B cell (primary cell): ENCODE results near the gene ANKRD17. TPM values are rescaled to one million over a fixed set of nuclear protein-coding genes. Genes with fewer than 3 reads are reported as not detected.
A peak's percentile ranks its signal among the peaks of the same experiment; 100 is the strongest.
"Not testable (repeated sequence)": the region's sequence is repeated elsewhere in the genome, so short reads cannot be mapped to it uniquely, and the experiment has no call there.

Source experiments
- ATAC-seq: fragments of 200-7000 bp; cut with Tn5 transposase; one replicate; pipeline ENCODE4 v1.10.0; 2021; ENCODE audit warnings: low read depth, mild to moderate bottlenecking, moderate number of reproducible peaks, moderate library complexity
- CTCF ChIA-PET: fragments of 350-600 bp; sonication (Branson Sonifier 250); formaldehyde crosslinking; loops from one replicate; lab custom pipeline; 2021; ENCODE audit warnings: antibody characterized with exemption, inconsistent platforms; lab: Charles Lee
- POLR2A ChIA-PET: fragments of 350-600 bp; sonication (Branson Sonifier 250); formaldehyde crosslinking; loops from one replicate; lab custom pipeline; 2021; ENCODE audit warnings: antibody characterized with exemption; lab: Charles Lee
- DNase-seq: peaks from one replicate; pipeline ENCODE4 v3.0.0; 2013
- H2AFZ ChIP-seq: 2 replicates; pipeline ENCODE4 v1.6.1; 2012; ENCODE audit warnings: mild to moderate bottlenecking, low read depth, low read length; ENCODE audit not compliant: insufficient read depth, poor library complexity, severe bottlenecking
- H3K27ac ChIP-seq, 2 donors: 1 replicate in 1 of 2; 2 replicates in 1 of 2; pipeline ENCODE4 v1.5.1; 2012 to 2013; ENCODE audit warnings: low read length in 2 of 2, mild to moderate bottlenecking in 2 of 2, moderate library complexity in 1 of 2
- H3K27me3 ChIP-seq, 4 experiments: fragments of 200-600 bp in 1 of 4; sonication (generic) in 1 of 4; replicated peaks in 1 of 4; 1 replicate in 2 of 4; 2 replicates in 2 of 4; pipeline versions ENCODE4 v1.6.1 to v1.7.0; 2013 to 2016; ENCODE audit warnings: low read length in 3 of 4, mild to moderate bottlenecking in 2 of 4, mixed read lengths in 1 of 4, moderate library complexity in 1 of 4; ENCODE audit not compliant: insufficient read depth in 4 of 4, control insufficient read depth in 3 of 4; ENCODE audit errors: control extremely low read depth in 1 of 4
- H3K36me3 ChIP-seq, 2 experiments: replicated peaks in 1 of 2; 1 replicate in 1 of 2; 2 replicates in 1 of 2; pipeline versions ENCODE4 v1.6.1 to v1.7.1; 2013; ENCODE audit warnings: low read length in 1 of 2; ENCODE audit not compliant: insufficient read depth in 2 of 2, control insufficient read depth in 1 of 2; ENCODE audit errors: control extremely low read depth in 1 of 2, extremely low read depth in 1 of 2
- H3K4me1 ChIP-seq, 2 donors: fragments of 200-600 bp in 1 of 2; sonication (generic) in 1 of 2; 1 replicate in 1 of 2; 2 replicates in 1 of 2; pipeline versions ENCODE4 v1.5.1 to v1.6.1; 2013 to 2017; ENCODE audit warnings: low read length in 2 of 2; ENCODE audit not compliant: control insufficient read depth in 2 of 2, insufficient read depth in 2 of 2
- H3K4me2 ChIP-seq: replicated peaks from 2 replicates; pipeline ENCODE3; 2012; ENCODE audit warnings: mild to moderate bottlenecking, low read depth, low read length; ENCODE audit not compliant: poor library complexity, severe bottlenecking
- H3K4me3 ChIP-seq, 5 experiments: fragments of 200-600 bp in 1 of 5; sonication (generic) in 1 of 5; 1 replicate in 3 of 5; 2 replicates in 2 of 5; pipeline versions ENCODE4 v1.5.1 to v1.7.0; 2011 to 2016; ENCODE audit warnings: low read length in 4 of 5, mild to moderate bottlenecking in 4 of 5, low read depth in 2 of 5, control low read depth in 1 of 5, moderate library complexity in 1 of 5; ENCODE audit not compliant: insufficient read depth in 1 of 5; ENCODE audit errors: control extremely low read depth in 1 of 5, extremely low read depth in 1 of 5
- H3K79me2 ChIP-seq: fragments of 200-600 bp; sonication (generic); one replicate; pipeline ENCODE4 v1.6.0; 2016; ENCODE audit warnings: low read length; ENCODE audit not compliant: control insufficient read depth, insufficient read depth
- H3K9ac ChIP-seq: fragments of 200-600 bp; sonication (generic); 2 replicates; pipeline ENCODE4 v1.6.1; 2017; ENCODE audit warnings: mild to moderate bottlenecking, low read length, moderate library complexity
- H3K9me3 ChIP-seq, 3 donors: one replicate each; pipeline versions ENCODE4 v1.6.1 to v1.7.1; 2013; ENCODE audit warnings: low read length in 2 of 3; ENCODE audit not compliant: control insufficient read depth in 2 of 3, insufficient read depth in 1 of 3; ENCODE audit errors: control extremely low read depth in 1 of 3
- H4K20me1 ChIP-seq: 2 replicates; pipeline ENCODE4 v1.6.0; 2012; ENCODE audit warnings: mild to moderate bottlenecking, low read length; ENCODE audit not compliant: insufficient read depth, control insufficient read depth, poor library complexity, severe bottlenecking
- H3K27ac Mint-ChIP-seq: one replicate; pipeline ENCODE4 v1.8.0; 2021; ENCODE audit warnings: mixed read lengths
- H3K27me3 Mint-ChIP-seq: one replicate; pipeline ENCODE4 v1.8.0; 2021; ENCODE audit warnings: mixed read lengths
- H3K4me1 Mint-ChIP-seq: one replicate; pipeline ENCODE4 v1.8.0; 2021; ENCODE audit warnings: mixed read lengths
- H3K4me3 Mint-ChIP-seq: one replicate; pipeline ENCODE4 v1.8.0; 2021; ENCODE audit warnings: mixed read lengths
- H3K9me3 Mint-ChIP-seq: one replicate; pipeline ENCODE4 v1.8.0; 2022; ENCODE audit warnings: mixed read lengths; ENCODE audit not compliant: insufficient read depth
- EZH2 ChIP-seq: IDR thresholded peaks from 2 replicates; pipeline ENCODE4 v1.6.1; 2012; ENCODE audit warnings: borderline replicate concordance, low read depth, mild to moderate bottlenecking, moderate library complexity, low read length; ENCODE audit not compliant: insufficient read depth, poor library complexity, severe bottlenecking
- WGBS: methylation state at CpG from one replicate; pipeline ENCODE4 v1.1.5; 2013; ENCODE audit warnings: missing lambda C conversion rate; ENCODE audit not compliant: insufficient coverage; 5-methylcytosine and 5-hydroxymethylcytosine counted together
- intact Hi-C: fragments of 100-400 bp; cut with micrococcal nuclease; formaldehyde crosslinking; loops from one replicate; pipeline ENCODE4 v1.10.0; 2022
- polyA plus RNA-seq: library from polyadenylated mRNA; depleted of rRNA; stranded (reverse); fragments of >200 nt; gene quantifications from 2 replicates; pipeline ENCODE4 v1.2.3, GENCODE V29; 2012
- total RNA-seq, 2 donors: library from RNA; stranded (reverse); fragments of 120-200 nt in 1 of 2; gene quantifications; 1 replicate in 1 of 2; 2 replicates in 1 of 2; pipeline versions ENCODE4 v1.2.3 to v1.2.4, GENCODE V29; 2013 to 2022
- TF ChIP-seq, protein P1 (sequence below): fragments of 200-600 bp; IDR thresholded peaks from one replicate; pipeline ENCODE4 v1.8.0; 2022; ENCODE audit warnings: antibody characterized with exemption, mild to moderate bottlenecking

ANKRD17 gene
- total and polyA plus RNA-seq, 2 donors (not counting 1 experiment from before 2014, with no cell fraction given) = 15.8 to 69.4 TPM

GRCh38 chr4:73257234-73257633 is 1.4 kb downstream of the ANKRD17 start:
- WGBS = no CpG with 5 or more reads among the region's 6 CpGs
- Histone ChIP-seq H3K4me1 (peaks cover 33 to 35% of the 10 kb centered on the region in 2 donors), H3K27me3 (no peaks in the 10 kb centered on the region), H3K4me2 (peak overlapping the region; percentile 93), H3K36me3 (peaks cover 0 to 2% of the 10 kb centered on the region in 2 experiments), H3K79me2 (peaks cover 69% of the 10 kb centered on the region), H3K27ac (peak overlapping the region; percentile 96 to 98), H3K9ac (peak overlapping the region; percentile 99), H3K9me3 (no peaks in the 10 kb centered on the region), H4K20me1 (peaks cover 31% of the 10 kb centered on the region), H2AFZ (peak overlapping the region; percentile 80), H3K4me3 (peak overlapping the region; percentile 68 to 89 (median 79))
- intact Hi-C loops = loop anchor here (2.0 to 10.0 kb wide), 4 partner anchors 70 to 900 kb away; partner anchors contain the start of gene MTHFD2L
- Mint-ChIP-seq H3K27me3 (no peaks in the 10 kb centered on the region), H3K4me1 (peaks cover 68% of the 10 kb centered on the region), H3K9me3 (no peaks in the 10 kb centered on the region), H3K27ac (peak overlapping the region; percentile 72), H3K4me3 (peak overlapping the region; percentile 100)
- POLR2A ChIA-PET = interaction anchor here (0.5 to 0.7 kb wide), 2 partner anchors 39 to 158 kb away, joined by 7 to 9 read pairs; no protein-coding TSS in a partner anchor
- DNase-seq = peak; percentile 73
- CTCF ChIA-PET = interaction anchor here (0.7 to 1.8 kb wide), 9 partner anchors 9 to 134 kb away, joined by 3 to 6 read pairs (median 4); no protein-coding TSS in a partner anchor
- TF ChIP-seq EZH2 = no peak
- TF ChIP-seq, protein P1, sequence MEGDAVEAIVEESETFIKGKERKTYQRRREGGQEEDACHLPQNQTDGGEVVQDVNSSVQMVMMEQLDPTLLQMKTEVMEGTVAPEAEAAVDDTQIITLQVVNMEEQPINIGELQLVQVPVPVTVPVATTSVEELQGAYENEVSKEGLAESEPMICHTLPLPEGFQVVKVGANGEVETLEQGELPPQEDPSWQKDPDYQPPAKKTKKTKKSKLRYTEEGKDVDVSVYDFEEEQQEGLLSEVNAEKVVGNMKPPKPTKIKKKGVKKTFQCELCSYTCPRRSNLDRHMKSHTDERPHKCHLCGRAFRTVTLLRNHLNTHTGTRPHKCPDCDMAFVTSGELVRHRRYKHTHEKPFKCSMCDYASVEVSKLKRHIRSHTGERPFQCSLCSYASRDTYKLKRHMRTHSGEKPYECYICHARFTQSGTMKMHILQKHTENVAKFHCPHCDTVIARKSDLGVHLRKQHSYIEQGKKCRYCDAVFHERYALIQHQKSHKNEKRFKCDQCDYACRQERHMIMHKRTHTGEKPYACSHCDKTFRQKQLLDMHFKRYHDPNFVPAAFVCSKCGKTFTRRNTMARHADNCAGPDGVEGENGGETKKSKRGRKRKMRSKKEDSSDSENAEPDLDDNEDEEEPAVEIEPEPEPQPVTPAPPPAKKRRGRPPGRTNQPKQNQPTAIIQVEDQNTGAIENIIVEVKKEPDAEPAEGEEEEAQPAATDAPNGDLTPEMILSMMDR = peak; percentile 78
- ATAC-seq = no peak

DNA sequence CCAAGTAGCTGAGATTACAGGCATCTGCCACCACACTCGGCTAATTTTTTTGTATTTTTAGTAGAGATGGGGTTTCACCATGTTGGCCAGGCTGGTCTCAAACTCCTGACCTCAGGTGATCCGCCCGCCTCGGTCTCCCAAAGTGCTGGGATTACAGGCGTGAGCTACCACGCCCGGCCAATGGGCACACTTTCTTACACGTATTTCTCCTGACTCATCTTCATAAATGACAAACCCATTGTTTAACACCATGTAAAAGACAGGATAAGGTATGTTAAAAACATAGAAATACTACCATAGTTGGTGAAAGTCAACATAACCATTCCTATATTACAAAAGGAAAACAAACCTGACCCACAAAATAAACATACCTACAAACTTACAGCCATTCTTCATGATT is 2.8 kb downstream of the ANKRD17 start:
- DNase-seq, H3K27ac ChIP-seq, H3K9me3 Mint-ChIP-seq, H3K27me3 ChIP-seq, H3K27ac Mint-ChIP-seq, H3K27me3 Mint-ChIP-seq, H2AFZ ChIP-seq, H3K9me3 ChIP-seq, H3K4me3 ChIP-seq, ATAC-seq, H3K36me3 ChIP-seq, H3K9ac ChIP-seq: not testable (repeated sequence)
- Mint-ChIP-seq H3K4me1 (peaks cover 75% of the 10 kb centered on the region), H3K4me3 (peak overlapping the region; percentile 45)
- ChIA-PET POLR2A (interaction anchor here (1.1 kb wide), 1 partner anchor 33 kb away, joined by 3 read pairs; no protein-coding TSS in a partner anchor), CTCF (interaction anchor here (1.4 kb wide), 2 partner anchors 8 to 128 kb away, joined by 4 to 7 read pairs; no protein-coding TSS in a partner anchor)
- H3K4me1 ChIP-seq = peaks cover 36 to 39% of the 10 kb centered on the region in 2 donors
- H3K79me2 ChIP-seq = peaks cover 83% of the 10 kb centered on the region
- H3K4me2 ChIP-seq = peak overlapping the region; percentile 1
- intact Hi-C loops = loop anchor here (2.0 to 10.0 kb wide), 4 partner anchors 69 to 901 kb away; partner anchors contain the start of gene MTHFD2L
- H4K20me1 ChIP-seq = peaks cover 42% of the 10 kb centered on the region
- no CpG with 5 or more reads among the region's 8 CpGs for WGBS
